GM03348 (cell line): ENCODE data around the gene EVI5.

ENCODE experiments used
- DNase-seq: peaks from one replicate; pipeline ENCODE4 v3.0.0; 2012; ENCODE audit warnings: low spot score

The EVI5 gene

GRCh38 chr1:92509619-92510018 lies 275.3 kb downstream of the EVI5 start:
- no peak for DNase-seq

GRCh38 chr1:92505015-92505692 lies 279.8 kb downstream of the EVI5 start:
- DNase-seq, result no peak

GRCh38 chr1:92504291-92505014 lies 280.5 kb downstream of the EVI5 start:
- no peak for DNase-seq

- DNase-seq, result no peak
These were observed 281.0 kb downstream of the EVI5 start for GRCh38 chr1:92503926-92504285.

GRCh38 chr1:92503043-92503925 lies 281.6 kb downstream of the EVI5 start:
- DNase-seq, result no peak

- DNase-seq, result no peak
These were observed 282.7 kb downstream of the EVI5 start for GRCh38 chr1:92502247-92502646.

GRCh38 chr1:92500552-92500951 lies 284.4 kb downstream of the EVI5 start:
- DNase-seq, result no peak

- DNase-seq, result no peak
These were observed 289.4 kb downstream of the EVI5 start for GRCh38 chr1:92495392-92496063.

- no peak for DNase-seq
These were observed 290.3 kb downstream of the EVI5 start for GRCh38 chr1:92494485-92495141.

GRCh38 chr1:92493139-92493538 lies 291.8 kb downstream of the EVI5 start:
- DNase-seq, result no peak

GRCh38 chr1:92488832-92489231 lies 296.1 kb downstream of the EVI5 start:
- DNase-seq, result no peak

GRCh38 chr1:92488416-92488815 lies 296.5 kb downstream of the EVI5 start:
- no peak for DNase-seq

- no peak for DNase-seq
These were observed 297.8 kb downstream of the EVI5 start for GRCh38 chr1:92487078-92487605.

- DNase-seq, result peak; percentile 49
These were observed 298.4 kb downstream of the EVI5 start, which contains the start of gene GFI1 for GRCh38 chr1:92486251-92487077. TSS of gene GFI1 (minus strand) at chr1:92486925. CDS start at chr1:92483487, 3,438 bp downstream.

- DNase-seq, result peak; percentile 32
These were observed 299.3 kb downstream of the EVI5 start for GRCh38 chr1:92485381-92486250.

GRCh38 chr1:92484472-92485380 lies 300.2 kb downstream of the EVI5 start:
- DNase-seq, result no peak

- DNase-seq, result no peak
These were observed 301.1 kb downstream of the EVI5 start for GRCh38 chr1:92483610-92484471.
